GM19372 (cell line): ENCODE data around the gene SLC46A1.
"Not testable (repeated sequence)": the region's sequence is repeated elsewhere in the genome, so short reads cannot be mapped to it uniquely, and the experiment has no call there.

ENCODE experiments used
- ATAC-seq: cut with Tn5 transposase; IDR thresholded peaks from one replicate; pipeline ENCODE4 v1.9.1; 2021; ENCODE audit warnings: mild to moderate bottlenecking, low read depth, moderate library complexity; ENCODE audit not compliant: unreplicated experiment

The SLC46A1 gene

GRCh38 chr17:28405632-28406472 lies at the start of gene SLC46A1:
SLC46A1 (minus strand) TSS chr17:28406212; CDS start chr17:28406114, 98 bp downstream.
- peak; percentile 69 for ATAC-seq

- no peak for ATAC-seq
Measured at GRCh38 chr17:28449859-28450258, 43.8 kb upstream of the SLC46A1 start.

- no peak for ATAC-seq
Measured at GRCh38 chr17:28447396-28447760, 41.4 kb upstream of the SLC46A1 start.

- no peak for ATAC-seq
Measured at GRCh38 chr17:28446716-28447395, 40.8 kb upstream of the SLC46A1 start.

GRCh38 chr17:28443901-28444638 lies 38.1 kb upstream of the SLC46A1 start:
- no peak for ATAC-seq

GRCh38 chr17:28434326-28434725 lies 28.3 kb upstream of the SLC46A1 start:
- ATAC-seq, result not testable (repeated sequence)

GRCh38 chr17:28433721-28434120 lies 27.7 kb upstream of the SLC46A1 start:
- ATAC-seq, result no peak

- not testable (repeated sequence) for ATAC-seq
Measured at GRCh38 chr17:28427982-28428381, 22.0 kb upstream of the SLC46A1 start.

GRCh38 chr17:28427371-28427770 lies 21.4 kb upstream of the SLC46A1 start:
- ATAC-seq, result no peak

GRCh38 chr17:28426081-28426519 lies 20.1 kb upstream of the SLC46A1 start:
- ATAC-seq, result no peak

- no peak for ATAC-seq
Measured at GRCh38 chr17:28425206-28425605, 19.2 kb upstream of the SLC46A1 start.

- no peak for ATAC-seq
Measured at GRCh38 chr17:28421787-28422305, 15.8 kb upstream of the SLC46A1 start.

GRCh38 chr17:28416703-28417311 lies 10.8 kb upstream of the SLC46A1 start:
- no peak for ATAC-seq

GRCh38 chr17:28415886-28416285 lies 9.9 kb upstream of the SLC46A1 start:
- no peak for ATAC-seq

- no peak for ATAC-seq
Measured at GRCh38 chr17:28413804-28414203, 7.8 kb upstream of the SLC46A1 start.

GRCh38 chr17:28412099-28412498 lies 6.1 kb upstream of the SLC46A1 start:
- no peak for ATAC-seq

- ATAC-seq, result no peak
Measured at GRCh38 chr17:28407974-28408306, 1.9 kb upstream of the SLC46A1 start.

GRCh38 chr17:28407130-28407973 lies 1.3 kb upstream of the SLC46A1 start:
- no peak for ATAC-seq

- peak; percentile 10 for ATAC-seq
Measured at GRCh38 chr17:28406473-28406814, 432 bp upstream of the SLC46A1 start.
